ENCODE results near the gene KRTAP9-7. TPM values are rescaled to one million over a fixed set of nuclear protein-coding genes. Genes with fewer than 3 reads are reported as not detected.

Gene KRTAP9-7
- polyA plus RNA-seq, 1 donor (not counting 4 experiments of a cell fraction or from before 2014, with no cell fraction given), result not detected

DNA sequence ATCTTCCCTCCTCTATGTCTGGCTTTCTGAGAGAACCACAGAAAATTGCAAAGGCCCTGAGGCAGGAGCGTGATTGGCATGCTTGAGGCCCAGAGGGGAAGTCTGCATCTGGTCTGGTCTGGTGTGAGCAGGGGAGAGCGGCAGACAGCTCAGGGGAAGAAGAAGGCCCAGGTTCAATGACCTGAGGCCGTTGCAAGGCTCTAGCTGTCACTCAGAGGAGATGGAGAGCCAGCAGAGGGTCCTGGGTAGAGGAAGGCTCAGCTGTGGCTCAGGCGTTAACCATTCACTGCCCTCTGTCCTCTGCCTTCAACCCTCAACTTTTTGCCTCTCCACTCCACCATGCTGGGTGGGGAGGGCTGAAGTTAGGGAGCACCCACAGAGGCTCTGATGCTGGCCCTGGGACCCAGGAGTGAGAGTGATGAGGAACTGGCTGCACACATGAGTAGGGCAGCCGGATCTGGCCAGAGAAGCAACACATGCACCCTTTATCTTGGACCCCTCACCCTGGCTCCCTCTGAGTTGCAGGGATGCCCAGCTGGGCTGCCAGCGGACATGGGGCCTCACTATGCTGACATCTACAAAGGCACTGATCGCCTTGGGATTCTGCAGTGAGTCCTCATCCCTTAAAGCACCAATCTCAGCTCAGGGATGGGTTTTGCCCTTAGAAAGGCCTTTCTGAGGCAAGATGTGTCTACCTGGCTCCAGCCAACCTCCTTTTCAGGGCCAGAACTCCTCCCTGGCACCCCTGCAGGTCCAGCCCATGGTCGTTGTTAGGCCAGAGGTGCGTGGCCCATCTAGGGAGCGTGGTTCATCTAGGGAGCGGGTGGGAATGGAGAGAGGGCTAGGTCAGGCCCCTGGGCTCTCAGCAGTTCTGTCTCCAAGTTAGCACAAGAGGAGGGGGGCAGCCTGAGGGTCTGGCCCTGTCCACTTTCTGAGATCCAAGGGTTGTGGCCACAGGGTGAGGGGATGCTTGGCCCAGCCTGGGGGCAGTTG is 47.7 kb downstream of the KRTAP9-7 start:
- no peaks in the 10 kb centered on the region for H3K4me1 ChIP-seq (ENCODE audit: control insufficient read depth, extremely low read depth, insufficient read depth, low read length)
- FAIRE-seq (no peak), DNase-seq (ENCODE audit: low read depth, low spot score) (no peak)
- H3K27me3 ChIP-seq (ENCODE audit: control insufficient read depth, extremely low read depth, insufficient read depth, low read length), result no peaks in the 10 kb centered on the region
- H3K27ac ChIP-seq (ENCODE audit: control insufficient read depth, insufficient read depth, low read length), result no peak overlapping the region
- H4K20me1 ChIP-seq (ENCODE audit: control insufficient read depth, extremely low read depth, insufficient read depth, low read length), result no peaks in the 10 kb centered on the region
- TF ChIP-seq EZH2 (IDR thresholded peaks at IDR 0.05; ENCODE audit: low read length) (no peak), CTCF (optimal IDR thresholded peaks at IDR 0.05 in 1 of 3, IDR thresholded peaks at IDR 0.05 in 1 of 3, conservative IDR thresholded peaks at IDR 0.05 in 1 of 3; ENCODE audit: extremely low read depth in 1 of 3, insufficient read depth in 2 of 3, low read length in 3 of 3) (no peak)
- no peak overlapping the region for H2AFZ ChIP-seq (ENCODE audit: control insufficient read depth, low read length)
- H3K79me2 ChIP-seq (ENCODE audit: control insufficient read depth, insufficient read depth, low read length), result no peaks in the 10 kb centered on the region
- H3K36me3 ChIP-seq (ENCODE audit: control insufficient read depth in 2 of 2, extremely low read depth in 1 of 2, insufficient read depth in 2 of 2, low read length in 2 of 2), result no peaks in the 10 kb centered on the region
- H3K4me2 ChIP-seq (ENCODE audit: control insufficient read depth, extremely low read depth, insufficient read depth, low read depth, low read length), result no peak overlapping the region
- no peak overlapping the region for H3K9ac ChIP-seq (ENCODE audit: control insufficient read depth, extremely low read depth, insufficient read depth, low read length)
- H3K4me3 ChIP-seq (ENCODE audit: control insufficient read depth in 2 of 3, extremely low read depth in 1 of 3, insufficient read depth in 2 of 3, low read depth in 1 of 3, low read length in 3 of 3), result no peak overlapping the region
- H3K9me1 ChIP-seq (ENCODE audit: control insufficient read depth, extremely low read depth, insufficient read depth, low read length), result no peaks in the 10 kb centered on the region
- dilution Hi-C loops (cut with MboI; ENCODE audit: extremely low pct_ligation_motif_present, low sequenced_read_pairs), result no loop called here
- no peaks in the 10 kb centered on the region for H3K9me3 ChIP-seq (ENCODE audit: control insufficient read depth, low read depth, low read length)

GRCh38 chr17:41324180-41325075 is 48.9 kb downstream of the KRTAP9-7 start:
- H3K9me3 ChIP-seq (ENCODE audit: control insufficient read depth, low read depth, low read length), result no peaks in the 10 kb centered on the region
- H3K4me2 ChIP-seq (ENCODE audit: control insufficient read depth, extremely low read depth, insufficient read depth, low read depth, low read length), result no peak overlapping the region
- FAIRE-seq, result peak; percentile 84

More at GRCh38 chr17:41324180-41325075, 48.9 kb downstream of the KRTAP9-7 start:
- H3K27me3 ChIP-seq (ENCODE audit: control insufficient read depth, extremely low read depth, insufficient read depth, low read length), result no peaks in the 10 kb centered on the region
- H2AFZ ChIP-seq (ENCODE audit: control insufficient read depth, low read length), result no peak overlapping the region
- H3K36me3 ChIP-seq (ENCODE audit: control insufficient read depth in 2 of 2, extremely low read depth in 1 of 2, insufficient read depth in 2 of 2, low read length in 2 of 2), result no peaks in the 10 kb centered on the region
- no peak overlapping the region for H3K27ac ChIP-seq (ENCODE audit: control insufficient read depth, insufficient read depth, low read length)
- dilution Hi-C loops (cut with MboI; ENCODE audit: extremely low pct_ligation_motif_present, low sequenced_read_pairs), result no loop called here
- no peaks in the 10 kb centered on the region for H3K4me1 ChIP-seq (ENCODE audit: control insufficient read depth, extremely low read depth, insufficient read depth, low read length)
- no peaks in the 10 kb centered on the region for H3K79me2 ChIP-seq (ENCODE audit: control insufficient read depth, insufficient read depth, low read length)
- no peak for DNase-seq (ENCODE audit: low read depth, low spot score)
- no peaks in the 10 kb centered on the region for H4K20me1 ChIP-seq (ENCODE audit: control insufficient read depth, extremely low read depth, insufficient read depth, low read length)
- TF ChIP-seq EZH2 (IDR thresholded peaks at IDR 0.05; ENCODE audit: low read length), result no peak
- TF ChIP-seq CTCF (optimal IDR thresholded peaks at IDR 0.05 in 1 of 3, IDR thresholded peaks at IDR 0.05 in 1 of 3, conservative IDR thresholded peaks at IDR 0.05 in 1 of 3; ENCODE audit: extremely low read depth in 1 of 3, insufficient read depth in 2 of 3, low read length in 3 of 3), result peak; percentile 47 to 74 (median 72)
- no peaks in the 10 kb centered on the region for H3K9me1 ChIP-seq (ENCODE audit: control insufficient read depth, extremely low read depth, insufficient read depth, low read length)
- H3K9ac ChIP-seq (ENCODE audit: control insufficient read depth, extremely low read depth, insufficient read depth, low read length), result no peak overlapping the region
- H3K4me3 ChIP-seq (ENCODE audit: control insufficient read depth in 2 of 3, extremely low read depth in 1 of 3, insufficient read depth in 2 of 3, low read depth in 1 of 3, low read length in 3 of 3), result no peak overlapping the region

Measured in keratinocyte (primary cell).